ENCODE results near the gene WHRN.

The WHRN gene

GRCh38 chr9:114492991-114493390 is 12.3 kb downstream of the WHRN start:
- DNase-seq (ENCODE audit: low read depth in 2 of 2): no peak

- DNase-seq (ENCODE audit: low read depth in 2 of 2): no peak
Measured at GRCh38 chr9:114491430-114492003, 13.8 kb downstream of the WHRN start.

GRCh38 chr9:114489928-114490327 is 15.3 kb downstream of the WHRN start:
- no peak for DNase-seq (ENCODE audit: low read depth in 2 of 2)

DNA sequence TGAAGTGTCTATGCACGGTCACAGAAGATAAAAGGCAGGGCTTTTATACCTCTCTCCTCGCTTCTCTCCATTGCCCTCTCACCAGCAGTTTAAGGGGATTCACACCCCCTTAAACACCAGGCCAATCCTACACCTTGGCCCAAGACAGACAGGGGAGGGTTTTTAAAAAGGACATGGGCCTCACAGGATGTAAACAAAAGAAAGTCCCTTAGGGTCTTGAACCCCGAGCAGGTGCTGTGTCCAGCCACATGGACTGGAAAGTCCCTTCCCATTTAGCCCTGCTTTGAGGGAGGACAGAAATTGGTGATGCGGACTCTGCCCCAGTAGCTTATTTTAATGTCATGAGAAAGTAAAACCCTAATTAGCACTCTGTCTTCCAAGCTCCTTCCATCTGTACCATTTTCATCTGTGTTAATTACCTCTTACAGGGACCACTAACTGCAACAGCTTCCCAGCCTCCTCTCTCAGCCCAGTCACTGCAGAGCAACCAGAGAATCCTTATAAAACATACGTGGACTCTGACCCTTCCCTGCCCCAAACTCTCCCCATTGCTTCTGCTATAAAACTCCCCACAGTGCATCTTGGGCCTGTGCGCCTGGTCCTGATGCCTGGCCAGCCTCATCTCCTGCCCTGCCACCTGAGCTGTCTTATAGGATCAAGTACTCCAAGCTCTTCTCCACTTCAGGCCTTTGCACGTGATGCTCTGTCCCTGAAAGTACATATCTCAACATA is 16.7 kb downstream of the WHRN start:
- no peak for DNase-seq (ENCODE audit: low read depth in 2 of 2)

DNA sequence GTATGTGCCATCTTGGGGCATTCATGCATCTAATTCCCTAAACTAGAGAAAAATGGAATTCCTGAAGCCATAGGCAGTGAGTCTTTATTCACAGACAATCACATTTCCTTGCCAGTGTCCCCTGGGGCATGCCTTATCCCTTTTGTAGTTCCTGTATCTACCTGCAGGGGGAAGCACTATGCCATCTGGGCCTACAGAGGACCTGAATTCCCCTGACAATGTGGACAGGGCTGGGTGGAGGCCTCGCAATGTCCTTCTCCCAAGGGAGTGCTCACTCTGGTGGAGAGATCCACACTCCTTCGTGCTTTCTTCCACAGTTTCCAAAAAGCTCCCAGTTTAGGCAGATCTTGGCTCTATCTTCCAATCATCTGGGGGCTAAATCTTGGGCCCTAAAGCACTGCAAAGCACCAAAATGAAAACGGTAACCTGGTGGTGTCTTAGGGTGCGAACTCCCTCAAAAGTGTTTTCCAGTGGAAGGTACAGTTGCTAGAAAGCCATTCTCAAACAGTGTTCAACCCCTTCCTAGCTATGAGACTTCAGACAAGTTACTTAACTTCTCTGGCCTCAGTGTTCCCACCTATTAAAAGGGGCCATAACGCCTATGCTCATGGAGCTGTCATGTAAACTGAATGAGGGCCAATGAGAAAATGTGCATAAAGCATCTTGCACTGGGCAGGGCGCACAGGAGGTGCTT is 17.5 kb downstream of the WHRN start:
- peak in 1 of 2 donors; percentile 27 for DNase-seq (ENCODE audit: low read depth in 2 of 2)

GRCh38 chr9:114486205-114486963 is 18.9 kb downstream of the WHRN start:
- no peak for DNase-seq (ENCODE audit: low read depth in 2 of 2)

DNA sequence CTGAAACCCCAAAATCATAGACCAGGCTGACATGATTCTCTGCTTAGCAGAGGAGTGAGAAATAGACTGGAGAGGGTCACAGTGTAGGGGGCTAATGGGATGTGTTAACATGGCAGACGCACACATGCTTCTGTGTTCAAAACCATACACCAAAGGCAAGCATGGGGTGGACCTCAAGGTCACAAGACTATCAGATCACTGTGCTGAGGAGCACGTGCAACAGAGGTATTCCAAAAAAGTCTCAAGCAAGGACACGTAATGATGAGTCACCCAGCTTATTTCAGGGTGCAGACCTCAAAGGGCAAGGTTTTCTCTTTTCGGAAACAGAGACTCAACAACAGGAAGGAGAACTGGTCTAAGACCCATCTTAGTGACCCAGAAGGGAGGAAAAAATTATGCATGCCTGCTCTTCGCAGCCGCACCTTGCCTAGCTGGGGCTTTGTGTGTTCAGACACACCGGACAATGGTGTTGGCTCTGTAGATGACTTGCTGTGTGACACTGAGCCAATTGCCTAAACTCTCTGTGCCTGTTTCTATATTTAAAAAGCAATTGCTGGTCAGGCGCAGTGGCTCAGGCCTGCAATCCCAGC is 20.3 kb downstream of the WHRN start:
- DNase-seq (ENCODE audit: low read depth in 2 of 2): peak; percentile 26 to 33

DNA sequence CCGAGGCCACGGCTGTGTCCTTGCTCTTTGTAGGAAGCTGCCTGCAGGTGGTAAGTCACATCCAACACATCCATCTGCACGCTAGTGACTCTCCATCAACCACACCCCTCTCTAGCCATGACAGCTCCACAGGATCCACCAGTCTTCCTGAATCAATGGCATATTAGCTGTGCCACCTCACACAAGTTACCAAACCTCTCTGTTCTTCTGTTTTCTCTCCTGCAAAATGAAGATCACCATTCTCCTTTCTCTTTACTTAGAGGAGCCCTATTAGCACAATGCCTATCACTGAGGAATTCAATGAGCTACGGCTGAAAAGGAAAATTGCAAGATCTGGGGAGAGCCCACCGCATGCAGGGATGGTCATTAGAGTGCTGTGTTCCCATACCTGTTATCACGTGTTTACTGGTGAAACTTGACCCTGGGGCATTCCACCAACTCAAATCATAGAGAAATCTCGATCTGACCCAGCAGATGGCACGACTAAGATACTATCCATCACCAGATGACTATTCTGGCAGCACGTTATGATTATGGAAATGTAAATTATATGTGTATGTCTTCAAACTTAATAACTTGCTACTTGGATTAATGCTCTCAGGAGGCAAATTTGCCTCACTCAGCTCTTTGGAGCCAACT is 20.9 kb downstream of the WHRN start:
- no peak for DNase-seq (ENCODE audit: low read depth in 2 of 2)

DNA sequence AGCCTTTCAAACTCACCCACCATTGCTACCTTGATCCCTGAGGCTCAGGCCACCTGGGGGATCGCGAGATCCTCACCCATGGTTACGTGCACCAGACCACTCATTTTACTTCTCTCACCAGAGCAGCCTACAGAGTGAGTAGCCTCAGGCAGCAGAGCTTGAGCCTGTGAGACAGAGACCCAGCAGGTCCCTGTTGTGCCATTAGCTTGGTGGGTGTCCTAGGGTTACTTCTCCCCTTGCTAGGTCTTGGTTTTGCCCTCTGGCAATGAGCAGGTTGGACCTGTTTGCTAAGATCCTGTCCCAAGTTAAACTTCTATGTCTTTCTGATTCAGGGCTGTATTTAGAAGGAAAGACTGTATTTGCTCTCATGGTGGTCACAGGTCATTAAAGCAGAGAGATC is 21.8 kb downstream of the WHRN start:
- DNase-seq (ENCODE audit: low read depth in 2 of 2): no peak

- no peak for DNase-seq (ENCODE audit: low read depth in 2 of 2)
Measured at GRCh38 chr9:114482593-114482992, 22.7 kb downstream of the WHRN start.

GRCh38 chr9:114481789-114482188 is 23.5 kb downstream of the WHRN start:
- no peak for DNase-seq (ENCODE audit: low read depth in 2 of 2)

GRCh38 chr9:114480746-114481435 is 24.4 kb downstream of the WHRN start:
- no peak for DNase-seq (ENCODE audit: low read depth in 2 of 2)

DNA sequence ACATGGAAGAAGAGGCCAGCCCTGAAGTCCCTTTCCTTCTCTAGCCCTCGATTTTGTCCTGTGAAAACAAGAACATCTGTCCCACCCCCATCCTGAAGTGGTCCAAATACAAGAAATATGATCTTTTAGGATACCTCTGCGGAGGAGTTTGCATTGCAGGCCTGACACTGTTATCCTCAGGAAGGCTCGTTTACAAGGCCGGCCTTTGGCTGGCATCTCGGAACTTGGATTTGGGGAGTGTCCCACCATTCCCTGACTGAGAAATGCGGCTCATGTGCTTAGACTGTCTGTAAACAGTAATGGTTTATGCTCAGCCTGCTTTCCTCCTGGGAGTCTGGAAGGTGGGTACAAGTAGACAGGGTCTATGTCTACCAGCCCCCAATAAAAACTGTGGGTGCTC is 26.4 kb downstream of the WHRN start:
- no peak for DNase-seq (ENCODE audit: low read depth in 2 of 2)

- no peak for DNase-seq (ENCODE audit: low read depth in 2 of 2)
Measured at GRCh38 chr9:114478459-114478858, 26.8 kb downstream of the WHRN start.

DNA sequence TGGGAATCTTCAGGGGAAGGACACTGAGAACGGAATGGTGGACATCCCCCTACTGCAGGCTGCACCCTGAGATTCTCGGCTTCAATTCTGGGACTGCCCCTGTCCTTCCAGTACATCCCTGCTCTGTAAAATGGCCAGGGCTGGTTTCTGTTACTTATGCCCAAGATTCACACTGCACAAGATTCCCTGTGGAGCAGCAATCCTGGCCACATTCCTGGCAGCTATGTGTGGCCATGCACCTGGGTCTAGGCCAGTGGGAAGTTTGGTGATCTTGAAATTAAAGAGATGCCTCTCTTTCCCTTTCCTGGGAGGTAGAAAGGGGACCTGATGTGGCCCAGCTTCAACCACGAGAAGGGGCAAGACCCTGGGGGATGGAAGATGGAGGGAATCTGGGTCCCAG is 27.6 kb downstream of the WHRN start:
- no peak for DNase-seq (ENCODE audit: low read depth in 2 of 2)

DNA sequence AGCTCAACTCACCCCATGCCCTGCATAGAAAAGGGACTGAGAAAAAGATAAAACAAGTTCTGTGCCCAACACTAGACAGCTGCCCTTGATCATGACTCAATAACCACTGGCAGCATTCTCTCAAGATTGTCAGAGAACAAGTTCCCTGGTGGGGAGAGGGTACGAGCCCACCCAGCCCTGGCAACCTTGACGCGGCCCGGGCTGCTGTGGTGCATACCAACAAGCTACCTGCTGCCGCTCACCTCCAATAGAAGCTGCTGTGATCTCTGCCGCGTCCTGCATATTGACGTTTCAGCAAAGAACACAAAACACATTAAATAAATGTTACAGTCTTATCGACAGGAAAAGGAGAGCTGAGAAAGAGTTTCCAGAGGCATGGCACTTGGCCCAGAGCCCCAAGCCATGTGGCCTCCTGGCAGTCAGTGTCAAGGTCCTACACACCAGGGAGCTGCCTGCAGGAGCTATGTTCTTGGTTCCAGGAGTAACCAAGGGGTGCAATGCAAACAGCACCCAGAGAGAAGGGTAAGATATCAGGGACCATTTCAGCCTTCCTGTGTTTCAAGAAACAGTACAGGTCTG is 28.3 kb downstream of the WHRN start:
- no peak for DNase-seq (ENCODE audit: low read depth in 2 of 2)

- DNase-seq (ENCODE audit: low read depth in 2 of 2): no peak
Measured at GRCh38 chr9:114475412-114476135, 29.7 kb downstream of the WHRN start.

DNA sequence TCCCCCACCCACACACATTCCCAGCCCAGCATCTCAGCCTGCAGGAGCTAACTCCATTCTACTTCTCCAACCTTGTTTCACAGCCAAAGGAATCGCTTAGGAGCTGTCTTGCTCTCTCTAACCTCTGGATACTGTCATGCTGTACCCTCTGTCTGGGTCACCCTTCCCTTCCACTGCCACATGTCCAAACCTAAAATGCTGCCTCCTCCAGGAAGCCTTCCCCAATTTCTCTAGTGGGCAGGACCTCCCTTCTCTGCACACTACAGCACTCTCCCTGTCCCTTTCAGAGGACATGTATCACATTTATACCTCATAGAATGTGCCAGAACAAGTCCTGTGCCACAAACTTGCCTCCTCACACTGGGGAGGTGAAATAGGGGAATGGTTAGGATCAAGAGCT is 30.8 kb downstream of the WHRN start:
- no peak for DNase-seq (ENCODE audit: low read depth in 2 of 2)

- no peak for DNase-seq (ENCODE audit: low read depth in 2 of 2)
Measured at GRCh38 chr9:114473447-114473801, 31.8 kb downstream of the WHRN start.
